H4 (cell line): ENCODE data around the gene ULK2. TPM values are rescaled to one million over a fixed set of nuclear protein-coding genes. Genes with fewer than 3 reads are reported as not detected.

Experiments
- DNase-seq: peaks from one replicate; pipeline ENCODE4 v3.0.0-alpha.2; 2015; ENCODE audit warnings: low spot score
- total RNA-seq: library from RNA; depleted of rRNA; stranded (reverse); fragments of >200 nt; shearing (Covaris generic); gene quantifications from 2 replicates; pipeline ENCODE4 v1.2.3, GENCODE V29; 2014; rRNA removed

ULK2 gene
- total RNA-seq, 1 experiment from 2014 or later: 8.0 TPM

DNA sequence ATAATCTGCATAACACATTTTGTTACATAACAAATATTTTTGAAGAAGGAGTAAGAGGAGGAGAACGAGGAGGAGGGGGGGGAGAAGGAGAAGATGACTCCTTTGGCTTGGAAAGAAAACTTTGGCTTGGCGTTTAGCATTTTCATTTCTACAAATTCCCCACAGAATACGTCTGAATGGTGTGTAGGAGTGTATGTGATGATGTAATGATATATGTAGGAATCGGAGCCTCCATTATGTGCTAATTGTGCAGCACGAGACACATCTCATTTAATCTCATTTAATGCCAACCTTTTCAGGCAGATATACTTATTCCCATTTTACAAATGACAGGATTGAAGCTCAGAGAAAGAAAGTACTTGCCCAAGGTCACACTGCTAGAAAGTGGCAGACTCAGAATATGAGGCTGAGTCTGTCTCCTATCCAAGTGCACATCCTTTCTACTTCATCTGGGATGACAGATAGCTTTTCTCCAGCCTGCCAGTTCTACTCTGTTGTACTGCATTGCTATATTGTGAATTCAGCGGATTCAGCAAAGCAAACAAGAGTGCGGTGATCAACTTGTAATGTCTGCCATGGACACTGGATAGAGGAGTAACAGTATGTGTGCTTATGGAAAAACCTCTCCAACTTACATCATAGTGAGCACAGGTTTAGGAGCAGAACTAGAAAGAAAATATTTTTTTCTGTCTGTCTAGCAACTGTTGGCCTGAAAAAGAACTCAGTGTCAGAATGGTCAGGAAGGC, 140.9 kb downstream of the ULK2 start:
- no peak for DNase-seq

DNA sequence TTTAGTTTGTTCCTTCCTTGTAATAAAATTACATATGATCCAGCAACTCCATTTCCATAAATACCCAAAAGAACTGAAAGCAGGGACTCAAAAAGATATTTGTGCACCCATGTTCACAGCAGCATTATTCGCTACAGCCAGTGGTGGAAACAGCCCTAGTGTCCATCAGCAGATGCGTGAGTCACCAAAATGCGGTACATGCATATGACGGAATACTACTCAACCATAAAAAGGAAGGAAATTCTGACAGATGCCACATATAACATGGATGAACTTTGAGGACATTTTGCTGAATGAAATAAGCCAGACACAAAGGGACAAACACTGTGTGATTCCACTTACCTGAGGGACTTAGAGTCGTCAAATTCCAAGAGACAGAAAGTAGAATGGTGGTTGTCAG, 142.2 kb downstream of the ULK2 start:
- no peak for DNase-seq

DNA sequence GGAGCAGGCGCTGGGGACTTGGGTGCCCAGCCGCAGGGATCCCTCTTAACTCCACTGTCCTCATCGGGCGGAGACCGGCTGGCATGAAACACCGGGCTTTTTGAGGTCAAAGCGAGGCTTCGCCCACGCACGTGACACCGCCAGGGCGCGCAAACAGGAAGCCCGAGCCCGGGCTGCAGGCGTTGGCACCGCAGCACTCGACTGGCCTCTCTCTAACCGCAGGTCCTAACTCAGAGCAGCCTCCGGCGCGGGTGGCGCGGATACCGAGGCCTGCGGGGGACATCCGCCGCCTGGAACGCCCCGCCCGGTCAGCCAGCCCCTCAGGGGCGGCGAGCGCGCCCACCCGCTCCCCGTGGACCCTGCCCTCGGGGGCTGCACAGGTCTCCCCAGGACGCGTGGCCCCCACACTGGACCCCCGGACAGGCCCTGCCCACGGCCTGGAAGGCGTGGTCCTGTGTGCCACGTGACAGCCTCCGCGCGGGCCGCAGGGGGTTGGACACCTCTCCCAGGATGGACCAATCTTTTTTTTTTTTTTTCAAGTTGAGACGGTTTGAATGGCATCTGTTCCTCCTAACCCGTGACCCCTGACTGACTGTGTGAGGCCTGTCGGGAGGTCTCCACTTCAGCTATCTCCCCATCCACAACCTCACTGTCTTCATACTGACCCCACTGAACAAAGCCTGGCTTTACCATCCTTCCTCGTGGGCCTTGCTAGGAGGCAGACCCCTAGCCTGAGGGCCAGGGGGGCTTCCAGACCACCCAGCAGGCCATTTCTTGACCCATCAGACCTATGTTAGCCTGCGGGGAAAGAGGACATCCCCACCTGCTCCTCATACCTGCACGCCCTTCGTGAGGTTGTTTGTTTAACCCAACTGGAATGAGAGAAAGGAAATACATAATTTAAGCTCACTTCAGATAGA, 143.0 kb downstream of the ULK2 start:
- no peak for DNase-seq

DNA sequence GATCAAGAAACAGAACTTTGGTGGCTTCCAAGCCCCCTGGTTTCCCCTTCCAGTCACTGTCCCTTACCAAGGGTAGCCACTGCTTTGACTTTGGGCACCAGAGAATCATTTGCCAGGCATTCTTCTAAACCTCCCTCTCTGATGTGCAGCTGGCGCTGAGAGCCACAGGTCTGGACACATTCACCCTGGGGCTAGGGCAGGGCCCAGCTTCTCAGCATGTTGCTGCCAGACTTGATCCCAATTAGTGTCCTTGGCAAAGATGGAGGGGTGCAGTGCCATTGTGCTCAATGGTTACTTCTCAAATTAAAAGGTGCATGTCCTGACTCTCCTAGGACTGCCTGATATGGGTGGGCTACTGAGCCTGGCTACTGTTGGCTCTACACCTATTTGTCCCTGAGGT, 143.8 kb downstream of the ULK2 start:
- DNase-seq: no peak

Other genes with a start within 250 kb of the ULK2 start
- 158 and 160 TPM in 2 replicates for gene ALDH3A2, start 219.2 kb downstream of the ULK2 start, total RNA-seq
- not detected in 2 replicates for gene SLC47A2, start 151.4 kb downstream of the ULK2 start, total RNA-seq
- 41.9 and 51.1 TPM in 2 replicates for gene ALDH3A1, start 119.6 kb downstream of the ULK2 start, total RNA-seq
- 12.3 and 16.1 TPM in 2 replicates for gene AKAP10, start 109.9 kb upstream of the ULK2 start, total RNA-seq
- gene SPECC1, start 141.4 kb upstream of the ULK2 start, total RNA-seq: 38.5 and 41.9 TPM in 2 replicates